HepG2 (cell line): ENCODE results near the gene FAT1. TPM values are rescaled to one million over a fixed set of nuclear protein-coding genes. Genes with fewer than 3 reads are reported as not detected.

ENCODE experiments used
- AGO1 ChIP-seq: fragments of 200-400 bp; formaldehyde crosslinking; IDR thresholded peaks from 2 replicates; pipeline ENCODE4 v1.6.1; 2017; ENCODE audit warnings: mild to moderate bottlenecking, low read depth, low read length, moderate library complexity; ENCODE audit not compliant: poor library complexity, severe bottlenecking
- FOXO1 ChIP-seq: sonication (generic); formaldehyde crosslinking; IDR thresholded peaks from 2 replicates; pipeline ENCODE4 v1.4.0; 2020; ENCODE audit warnings: missing genetic modification reagents
- MTF1 ChIP-seq: sonication (generic); formaldehyde crosslinking; IDR thresholded peaks from 2 replicates; pipeline ENCODE4 v1.5.0; 2020; ENCODE audit warnings: missing genetic modification reagents
- POLR2AphosphoS5 ChIP-seq: IDR thresholded peaks from 2 replicates; pipeline ENCODE4 v1.6.1; 2012; ENCODE audit warnings: low read depth, low read length
- PPARG ChIP-seq: conservative IDR thresholded peaks from 2 replicates; pipeline ENCODE4 v1.6.1; 2016; ENCODE audit warnings: missing biosample characterization, missing genetic modification reagents
- SIX1 ChIP-seq: sonication (generic); formaldehyde crosslinking; IDR thresholded peaks from 2 replicates; pipeline ENCODE4 v1.4.0; 2020; ENCODE audit warnings: missing genetic modification reagents, borderline replicate concordance
- SKI ChIP-seq: fragments of 450-650 bp; IDR thresholded peaks from one replicate; pipeline ENCODE4 v1.6.1; 2018; ENCODE audit warnings: mild to moderate bottlenecking; ENCODE audit not compliant: partially characterized antibody
- SMARCC2 ChIP-seq: fragments of 450-650 bp; IDR thresholded peaks from 2 replicates; pipeline ENCODE4 v1.6.1; 2017; ENCODE audit warnings: antibody characterized with exemption, mild to moderate bottlenecking
- SMYD3 ChIP-seq: sonication (generic); formaldehyde crosslinking; IDR thresholded peaks from 2 replicates; pipeline ENCODE4 v1.8.1; 2023; ENCODE audit warnings: mild to moderate bottlenecking, missing genetic modification reagents
- STAT5B ChIP-seq: sonication (generic); formaldehyde crosslinking; IDR thresholded peaks from 2 replicates; pipeline ENCODE4 v1.4.0; 2020; ENCODE audit warnings: missing genetic modification reagents
- TARDBP ChIP-seq: sonication (generic); formaldehyde crosslinking; IDR thresholded peaks from 2 replicates; pipeline ENCODE4 v1.8.0; 2022; ENCODE audit warnings: mild to moderate bottlenecking, missing genetic modification reagents
- XBP1 ChIP-seq: sonication (generic); formaldehyde crosslinking; IDR thresholded peaks from 2 replicates; pipeline ENCODE4 v1.5.0; 2020; ENCODE audit warnings: missing genetic modification reagents
- ZBTB10 ChIP-seq: sonication (generic); formaldehyde crosslinking; IDR thresholded peaks from 2 replicates; pipeline ENCODE4 v1.4.0; 2020; ENCODE audit warnings: missing genetic modification reagents, borderline replicate concordance
- ZNF205 ChIP-seq: IDR thresholded peaks from 2 replicates; pipeline ENCODE4 v1.6.1; 2018; ENCODE audit warnings: missing biosample characterization, missing genetic modification reagents
- ZNF513 ChIP-seq: sonication (generic); formaldehyde crosslinking; conservative IDR thresholded peaks from 2 replicates; pipeline ENCODE4 v1.5.0; 2020; ENCODE audit warnings: missing genetic modification reagents
- ZNF558 ChIP-seq: sonication (generic); formaldehyde crosslinking; IDR thresholded peaks from 2 replicates; pipeline ENCODE4 v1.9.0; 2022; ENCODE audit warnings: mild to moderate bottlenecking, missing genetic modification reagents, borderline replicate concordance
- ZNF563 ChIP-seq: sonication (generic); formaldehyde crosslinking; IDR thresholded peaks from 2 replicates; pipeline ENCODE4 v1.8.0; 2022; ENCODE audit warnings: mild to moderate bottlenecking, moderate library complexity, missing genetic modification reagents
- ZNF567 ChIP-seq: sonication (generic); formaldehyde crosslinking; IDR thresholded peaks from 2 replicates; pipeline ENCODE4 v1.8.1; 2023; ENCODE audit warnings: mild to moderate bottlenecking, missing genetic modification reagents, borderline replicate concordance
- ZNF780A ChIP-seq: sonication (generic); formaldehyde crosslinking; IDR thresholded peaks from 2 replicates; pipeline ENCODE4 v1.8.0; 2022; ENCODE audit warnings: mild to moderate bottlenecking, missing genetic modification reagents, moderate library complexity
- polyA plus RNA-seq, 8 experiments: library from polyadenylated mRNA; depleted of rRNA in 3 of 8; stranded (reverse) in 7 of 8; unstranded in 1 of 8; fragments of >200 nt; fragmentation: Illumina TruSeq in 4 of 8; extraction: Trizol in 4 of 8; gene quantifications; 2 replicates each; pipeline versions ENCODE4 v1.2.1 to v1.2.3, GENCODE V29; 2011 to 2016; ENCODE audit warnings: low read depth in 4 of 8, missing spikeins in 1 of 8, mixed read lengths in 1 of 8; ENCODE audit not compliant: insufficient read depth in 1 of 8
- total RNA-seq, 5 experiments: library from RNA; depleted of rRNA; stranded (reverse); fragments of >200 nt; fragmentation: Illumina TruSeq; extraction: Trizol; gene quantifications; 2 replicates each; pipeline ENCODE4 v1.2.3, GENCODE V29; 2016; ENCODE audit warnings: low read depth in 1 of 5
- TF ChIP-seq, protein P1 (sequence below): sonication (generic); formaldehyde crosslinking; IDR thresholded peaks from 2 replicates; pipeline ENCODE4 v1.5.1; 2020; ENCODE audit warnings: mild to moderate bottlenecking, missing genetic modification reagents, borderline replicate concordance
- TF ChIP-seq, protein P2 (sequence below): sonication (generic); formaldehyde crosslinking; IDR thresholded peaks from 2 replicates; pipeline ENCODE4 v1.5.1; 2020; ENCODE audit warnings: mild to moderate bottlenecking, missing genetic modification reagents, moderate library complexity

The FAT1 gene
- total and polyA plus RNA-seq, 2 of the 13 experiments (the other 11 are each of a cell fraction or from before 2014, with no cell fraction given), result 185 to 216 TPM

GRCh38 chr4:186724058-186724863 is 605 bp upstream of the FAT1 start (continued):
- TF ChIP-seq, protein P1, sequence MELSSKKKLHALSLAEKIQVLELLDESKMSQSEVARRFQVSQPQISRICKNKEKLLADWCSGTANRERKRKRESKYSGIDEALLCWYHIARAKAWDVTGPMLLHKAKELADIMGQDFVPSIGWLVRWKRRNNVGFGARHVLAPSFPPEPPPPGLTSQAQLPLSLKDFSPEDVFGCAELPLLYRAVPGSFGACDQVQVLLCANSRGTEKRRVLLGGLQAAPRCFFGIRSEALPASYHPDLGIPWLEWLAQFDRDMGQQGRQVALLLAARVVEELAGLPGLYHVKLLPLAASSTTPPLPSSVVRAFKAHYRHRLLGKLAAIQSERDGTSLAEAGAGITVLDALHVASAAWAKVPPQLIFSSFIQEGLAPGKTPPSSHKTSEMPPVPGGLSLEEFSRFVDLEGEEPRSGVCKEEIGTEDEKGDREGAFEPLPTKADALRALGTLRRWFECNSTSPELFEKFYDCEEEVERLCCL (CRISPR knock-in tag), result no peak
- TF ChIP-seq SKI, result no peak
- TF ChIP-seq ZNF513 (CRISPR knock-in tag), result no peak
- no peak for TF ChIP-seq ZNF567 (CRISPR knock-in tag)
- no peak for TF ChIP-seq FOXO1
- no peak for TF ChIP-seq SMYD3 (CRISPR knock-in tag)
- TF ChIP-seq TARDBP (CRISPR knock-in tag), result no peak
- no peak for TF ChIP-seq POLR2AphosphoS5
- TF ChIP-seq XBP1 (CRISPR knock-in tag), result no peak
- no peak for TF ChIP-seq MTF1
- TF ChIP-seq PPARG (CRISPR knock-in tag), result no peak
- no peak for TF ChIP-seq ZNF780A (CRISPR knock-in tag)
- TF ChIP-seq ZNF558 (CRISPR knock-in tag), result no peak
- TF ChIP-seq, protein P2, sequence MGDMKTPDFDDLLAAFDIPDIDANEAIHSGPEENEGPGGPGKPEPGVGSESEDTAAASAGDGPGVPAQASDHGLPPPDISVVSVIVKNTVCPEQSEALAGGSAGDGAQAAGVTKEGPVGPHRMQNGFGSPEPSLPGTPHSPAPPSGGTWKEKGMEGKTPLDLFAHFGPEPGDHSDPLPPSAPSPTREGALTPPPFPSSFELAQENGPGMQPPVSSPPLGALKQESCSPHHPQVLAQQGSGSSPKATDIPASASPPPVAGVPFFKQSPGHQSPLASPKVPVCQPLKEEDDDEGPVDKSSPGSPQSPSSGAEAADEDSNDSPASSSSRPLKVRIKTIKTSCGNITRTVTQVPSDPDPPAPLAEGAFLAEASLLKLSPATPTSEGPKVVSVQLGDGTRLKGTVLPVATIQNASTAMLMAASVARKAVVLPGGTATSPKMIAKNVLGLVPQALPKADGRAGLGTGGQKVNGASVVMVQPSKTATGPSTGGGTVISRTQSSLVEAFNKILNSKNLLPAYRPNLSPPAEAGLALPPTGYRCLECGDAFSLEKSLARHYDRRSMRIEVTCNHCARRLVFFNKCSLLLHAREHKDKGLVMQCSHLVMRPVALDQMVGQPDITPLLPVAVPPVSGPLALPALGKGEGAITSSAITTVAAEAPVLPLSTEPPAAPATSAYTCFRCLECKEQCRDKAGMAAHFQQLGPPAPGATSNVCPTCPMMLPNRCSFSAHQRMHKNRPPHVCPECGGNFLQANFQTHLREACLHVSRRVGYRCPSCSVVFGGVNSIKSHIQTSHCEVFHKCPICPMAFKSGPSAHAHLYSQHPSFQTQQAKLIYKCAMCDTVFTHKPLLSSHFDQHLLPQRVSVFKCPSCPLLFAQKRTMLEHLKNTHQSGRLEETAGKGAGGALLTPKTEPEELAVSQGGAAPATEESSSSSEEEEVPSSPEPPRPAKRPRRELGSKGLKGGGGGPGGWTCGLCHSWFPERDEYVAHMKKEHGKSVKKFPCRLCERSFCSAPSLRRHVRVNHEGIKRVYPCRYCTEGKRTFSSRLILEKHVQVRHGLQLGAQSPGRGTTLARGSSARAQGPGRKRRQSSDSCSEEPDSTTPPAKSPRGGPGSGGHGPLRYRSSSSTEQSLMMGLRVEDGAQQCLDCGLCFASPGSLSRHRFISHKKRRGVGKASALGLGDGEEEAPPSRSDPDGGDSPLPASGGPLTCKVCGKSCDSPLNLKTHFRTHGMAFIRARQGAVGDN (CRISPR knock-in tag), result peak; percentile 61
- TF ChIP-seq SMARCC2, result no peak
- TF ChIP-seq SIX1 (CRISPR knock-in tag), result no peak
- no peak for TF ChIP-seq STAT5B (CRISPR knock-in tag)
- TF ChIP-seq AGO1, result peak; percentile 96
- TF ChIP-seq ZBTB10, result no peak
- TF ChIP-seq ZNF205 (CRISPR knock-in tag), result no peak
- peak; percentile 14; the same call in 1 of the 2 replicates for TF ChIP-seq ZNF563 (CRISPR knock-in tag)
